ENCODE results near the gene GPR108. TPM values are rescaled to one million over a fixed set of nuclear protein-coding genes. Genes with fewer than 3 reads are reported as not detected.

GPR108 gene
- total and polyA plus RNA-seq, 2 of the 13 experiments (the other 11 are each of a cell fraction or from before 2014, with no cell fraction given), result 36.4 to 63.0 TPM

GRCh38 chr19:6730153-6730804 is 7.1 kb downstream of the GPR108 start (continued):
- TF ChIP-seq ZSCAN30 (CRISPR knock-in tag; IDR thresholded peaks at IDR 0.05), result no peak
- TF ChIP-seq ZSCAN21 (CRISPR knock-in tag; IDR thresholded peaks at IDR 0.05; ENCODE audit: borderline replicate concordance), result no peak
- TF ChIP-seq, protein P1, sequence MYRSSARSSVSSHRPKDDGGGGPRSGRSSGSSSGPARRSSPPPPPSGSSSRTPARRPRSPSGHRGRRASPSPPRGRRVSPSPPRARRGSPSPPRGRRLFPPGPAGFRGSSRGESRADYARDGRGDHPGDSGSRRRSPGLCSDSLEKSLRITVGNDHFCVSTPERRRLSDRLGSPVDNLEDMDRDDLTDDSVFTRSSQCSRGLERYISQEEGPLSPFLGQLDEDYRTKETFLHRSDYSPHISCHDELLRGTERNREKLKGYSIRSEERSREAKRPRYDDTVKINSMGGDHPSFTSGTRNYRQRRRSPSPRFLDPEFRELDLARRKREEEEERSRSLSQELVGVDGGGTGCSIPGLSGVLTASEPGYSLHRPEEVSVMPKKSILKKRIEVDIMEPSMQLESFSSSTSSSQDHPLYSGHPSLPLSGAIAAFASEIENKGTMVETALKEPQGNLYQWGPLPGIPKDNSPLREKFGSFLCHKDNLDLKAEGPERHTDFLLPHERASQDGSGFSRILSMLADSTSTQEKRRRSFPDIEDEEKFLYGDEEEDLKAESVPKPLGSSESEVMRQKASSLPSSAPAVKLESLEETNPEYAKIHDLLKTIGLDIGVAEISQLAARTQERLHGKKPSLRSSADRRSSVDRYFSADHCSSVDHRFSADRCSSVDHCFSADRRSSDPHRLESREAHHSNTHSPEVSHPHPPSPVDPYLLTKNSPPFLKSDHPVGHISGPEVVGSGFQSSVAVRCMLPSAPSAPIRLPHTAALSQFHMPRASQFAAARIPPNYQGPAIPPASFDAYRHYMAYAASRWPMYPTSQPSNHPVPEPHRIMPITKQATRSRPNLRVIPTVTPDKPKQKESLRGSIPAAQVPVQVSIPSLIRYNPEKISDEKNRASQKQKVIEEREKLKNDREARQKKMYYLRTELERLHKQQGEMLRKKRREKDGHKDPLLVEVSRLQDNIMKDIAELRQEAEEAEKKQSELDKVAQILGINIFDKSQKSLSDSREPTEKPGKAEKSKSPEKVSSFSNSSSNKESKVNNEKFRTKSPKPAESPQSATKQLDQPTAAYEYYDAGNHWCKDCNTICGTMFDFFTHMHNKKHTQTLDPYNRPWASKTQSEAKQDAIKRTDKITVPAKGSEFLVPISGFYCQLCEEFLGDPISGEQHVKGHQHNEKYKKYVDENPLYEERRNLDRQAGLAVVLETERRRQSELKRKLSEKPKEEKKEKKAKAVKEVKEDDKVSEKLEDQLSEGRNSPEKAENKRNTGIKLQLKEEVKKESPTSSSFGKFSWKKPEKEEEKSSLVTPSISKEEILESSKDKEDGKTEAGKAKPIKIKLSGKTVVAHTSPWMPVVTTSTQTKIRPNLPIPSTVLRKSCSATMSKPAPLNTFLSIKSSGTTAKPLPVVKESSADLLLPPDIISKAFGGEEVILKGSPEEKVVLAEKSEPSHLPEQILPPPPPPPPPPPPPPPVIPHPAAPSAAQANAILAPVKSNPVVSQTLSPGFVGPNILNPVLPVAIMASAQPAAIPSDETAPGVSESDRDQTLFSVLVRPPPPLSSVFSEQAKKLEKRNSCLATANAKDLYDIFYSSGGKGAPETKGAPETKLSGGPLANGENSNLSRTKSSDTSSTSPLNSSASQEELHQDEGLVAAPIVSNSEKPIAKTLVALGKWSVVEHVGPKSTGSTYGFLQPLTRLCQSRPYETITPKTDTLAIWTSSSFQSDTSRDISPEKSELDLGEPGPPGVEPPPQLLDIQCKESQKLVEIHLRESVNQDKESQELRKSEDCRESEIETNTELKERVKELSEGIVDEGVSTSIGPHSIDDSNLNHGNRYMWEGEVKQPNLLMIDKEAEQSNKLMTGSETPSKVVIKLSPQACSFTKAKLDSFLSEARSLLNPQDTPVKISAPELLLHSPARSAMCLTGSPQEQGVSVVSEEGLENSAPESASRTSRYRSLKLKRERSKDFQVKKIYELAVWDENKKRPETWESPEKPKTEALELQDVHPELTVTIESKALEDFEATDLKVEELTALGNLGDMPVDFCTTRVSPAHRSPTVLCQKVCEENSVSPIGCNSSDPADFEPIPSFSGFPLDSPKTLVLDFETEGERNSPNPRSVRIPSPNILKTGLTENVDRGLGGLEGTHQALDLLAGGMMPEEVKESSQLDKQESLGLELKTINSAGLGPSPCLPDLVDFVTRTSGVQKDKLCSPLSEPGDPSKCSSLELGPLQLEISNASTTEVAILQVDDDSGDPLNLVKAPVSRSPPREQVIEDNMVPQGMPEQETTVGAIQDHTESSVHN (CRISPR knock-in tag; IDR thresholded peaks at IDR 0.05), result no peak
- peak; percentile 30; the same call in 1 of the 2 replicates for TF ChIP-seq PITX1 (CRISPR knock-in tag; IDR thresholded peaks at IDR 0.05)
- no peak for TF ChIP-seq PAF1 (CRISPR knock-in tag; IDR thresholded peaks at IDR 0.05)
- peak; percentile 61; the same call in 1 of the 2 replicates for TF ChIP-seq ZNF335 (CRISPR knock-in tag; IDR thresholded peaks at IDR 0.05)
- no peak for TF ChIP-seq ZNF616 (CRISPR knock-in tag; IDR thresholded peaks at IDR 0.05; ENCODE audit: low read depth)
- no peak for TF ChIP-seq FOXP1 (IDR thresholded peaks at IDR 0.05)
- no peak for TF ChIP-seq FOXP1 (CRISPR knock-in tag; IDR thresholded peaks at IDR 0.05)
- TF ChIP-seq ETV6 (CRISPR knock-in tag; conservative IDR thresholded peaks at IDR 0.05), result no peak
- no peak for TF ChIP-seq AKNA (CRISPR knock-in tag; IDR thresholded peaks at IDR 0.05; ENCODE audit: borderline replicate concordance)
- TF ChIP-seq ZNF780A (CRISPR knock-in tag; IDR thresholded peaks at IDR 0.05), result no peak
- no peak for TF ChIP-seq ZNF496 (CRISPR knock-in tag; IDR thresholded peaks at IDR 0.05; ENCODE audit: insufficient replicate concordance)
- no peak for TF ChIP-seq ZKSCAN8 (CRISPR knock-in tag; IDR thresholded peaks at IDR 0.05; ENCODE audit: borderline replicate concordance)
- TF ChIP-seq ZNF18 (CRISPR knock-in tag; IDR thresholded peaks at IDR 0.05; ENCODE audit: insufficient replicate concordance), result no peak
